Muscle of arm (tissue), 14 donors: ENCODE measurements around the gene RPLP1. TPM values are rescaled to one million over a fixed set of nuclear protein-coding genes. Genes with fewer than 3 reads are reported as not detected.

ENCODE experiments used
- DNase-seq: peaks from one replicate; pipeline ENCODE4 v3.0.0-alpha.2; 2013
- long read RNA-seq, 11 donors: transcript quantifications; one replicate each; lab custom pipeline, GENCODE V29; 2026
- polyA plus RNA-seq, 12 donors: library from polyadenylated mRNA; unstranded; fragments of 120-200 nt; gene quantifications; one replicate each; pipeline ENCODE4 v1.2.1, GENCODE V29; 2013; ENCODE audit not compliant: insufficient read length in 12 of 12

The RPLP1 gene
- polyA plus RNA-seq: 1,000 to 10,000 TPM in 11 of 12 donors, not detected in 1; 2,418 to 4,362 (median 3,034) TPM
- long read RNA-seq, donor 1, transcript RPLP1-201 (4 exons, 1,197 nt): major isoform, 3,312 of 3,728 reads
- long read RNA-seq, donor 1, transcript RPLP1-202 (3 exons, 445 nt): minor isoform, 56 of 3,728 reads
- long read RNA-seq, donor 1, transcript RPLP1-204 (3 exons, 940 nt): minor isoform, 56 of 3,728 reads
- long read RNA-seq, donor 1, partial matches to known transcripts: 122 of 3,728 reads
- long read RNA-seq, donor 1, other reads (novel, unspliced or antisense): 182 of 3,728 reads
- long read RNA-seq, donor 2, transcript RPLP1-204 (3 exons, 940 nt): minor isoform, 71 of 5,174 reads
- long read RNA-seq, donor 2, transcript RPLP1-201 (4 exons, 1,197 nt): major isoform, 4,368 of 5,174 reads
- long read RNA-seq, donor 2, transcript RPLP1-202 (3 exons, 445 nt): minor isoform, 135 of 5,174 reads
- long read RNA-seq, donor 2, partial matches to known transcripts: 319 of 5,174 reads
- long read RNA-seq, donor 2, other reads (novel, unspliced or antisense): 281 of 5,174 reads
- long read RNA-seq, donor 3, transcript RPLP1-202 (3 exons, 445 nt): minor isoform, 57 of 2,658 reads
- long read RNA-seq, donor 3, transcript RPLP1-204 (3 exons, 940 nt): minor isoform, 33 of 2,658 reads
- long read RNA-seq, donor 3, transcript RPLP1-201 (4 exons, 1,197 nt): major isoform, 2,221 of 2,658 reads
- long read RNA-seq, donor 3, partial matches to known transcripts: 214 of 2,658 reads
- long read RNA-seq, donor 3, other reads (novel, unspliced or antisense): 133 of 2,658 reads
- long read RNA-seq, donor 4, transcript RPLP1-204 (3 exons, 940 nt): minor isoform, 33 of 2,323 reads
- long read RNA-seq, donor 4, transcript RPLP1-201 (4 exons, 1,197 nt): major isoform, 1,975 of 2,323 reads
- long read RNA-seq, donor 4, transcript RPLP1-202 (3 exons, 445 nt): minor isoform, 54 of 2,323 reads
- long read RNA-seq, donor 4, partial matches to known transcripts: 120 of 2,323 reads
- long read RNA-seq, donor 4, other reads (novel, unspliced or antisense): 141 of 2,323 reads
- long read RNA-seq, donor 5, transcript RPLP1-204 (3 exons, 940 nt): minor isoform, 74 of 6,508 reads
- long read RNA-seq, donor 5, transcript RPLP1-201 (4 exons, 1,197 nt): major isoform, 5,670 of 6,508 reads
- long read RNA-seq, donor 5, transcript RPLP1-202 (3 exons, 445 nt): minor isoform, 186 of 6,508 reads
- long read RNA-seq, donor 5, partial matches to known transcripts: 247 of 6,508 reads
- long read RNA-seq, donor 5, other reads (novel, unspliced or antisense): 331 of 6,508 reads
- long read RNA-seq, donor 6, transcript RPLP1-201 (4 exons, 1,197 nt): major isoform, 2,484 of 2,875 reads
- long read RNA-seq, donor 6, transcript RPLP1-202 (3 exons, 445 nt): minor isoform, 55 of 2,875 reads
- long read RNA-seq, donor 6, transcript RPLP1-204 (3 exons, 940 nt): minor isoform, 45 of 2,875 reads
- long read RNA-seq, donor 6, partial matches to known transcripts: 147 of 2,875 reads
- long read RNA-seq, donor 6, other reads (novel, unspliced or antisense): 144 of 2,875 reads
- long read RNA-seq, donor 7, transcript RPLP1-201 (4 exons, 1,197 nt): major isoform, 2,257 of 2,568 reads
- long read RNA-seq, donor 7, transcript RPLP1-202 (3 exons, 445 nt): minor isoform, 47 of 2,568 reads
- long read RNA-seq, donor 7, transcript RPLP1-204 (3 exons, 940 nt): minor isoform, 38 of 2,568 reads
- long read RNA-seq, donor 7, partial matches to known transcripts: 94 of 2,568 reads
- long read RNA-seq, donor 7, other reads (novel, unspliced or antisense): 131 of 2,568 reads
- long read RNA-seq, donor 8, transcript RPLP1-202 (3 exons, 445 nt): minor isoform, 112 of 6,339 reads
- long read RNA-seq, donor 8, transcript RPLP1-201 (4 exons, 1,197 nt): major isoform, 5,537 of 6,339 reads
- long read RNA-seq, donor 8, transcript RPLP1-204 (3 exons, 940 nt): minor isoform, 40 of 6,339 reads
- long read RNA-seq, donor 8, partial matches to known transcripts: 264 of 6,339 reads
- long read RNA-seq, donor 8, other reads (novel, unspliced or antisense): 386 of 6,339 reads
- long read RNA-seq, donor 9, transcript RPLP1-202 (3 exons, 445 nt): minor isoform, 83 of 3,570 reads
- long read RNA-seq, donor 9, transcript RPLP1-204 (3 exons, 940 nt): minor isoform, 117 of 3,570 reads
- long read RNA-seq, donor 9, transcript RPLP1-201 (4 exons, 1,197 nt): major isoform, 3,010 of 3,570 reads
- long read RNA-seq, donor 9, partial matches to known transcripts: 198 of 3,570 reads
- long read RNA-seq, donor 9, other reads (novel, unspliced or antisense): 162 of 3,570 reads
- long read RNA-seq, donor 10, transcript RPLP1-202 (3 exons, 445 nt): minor isoform, 90 of 4,877 reads
- long read RNA-seq, donor 10, transcript RPLP1-204 (3 exons, 940 nt): minor isoform, 63 of 4,877 reads
- long read RNA-seq, donor 10, transcript RPLP1-201 (4 exons, 1,197 nt): major isoform, 4,280 of 4,877 reads
- long read RNA-seq, donor 10, partial matches to known transcripts: 198 of 4,877 reads
- long read RNA-seq, donor 10, other reads (novel, unspliced or antisense): 246 of 4,877 reads
- long read RNA-seq, donor 11, transcript RPLP1-201 (4 exons, 1,197 nt): major isoform, 4,756 of 5,470 reads
- long read RNA-seq, donor 11, transcript RPLP1-204 (3 exons, 940 nt): minor isoform, 41 of 5,470 reads
- long read RNA-seq, donor 11, transcript RPLP1-202 (3 exons, 445 nt): minor isoform, 120 of 5,470 reads
- long read RNA-seq, donor 11, partial matches to known transcripts: 237 of 5,470 reads
- long read RNA-seq, donor 11, other reads (novel, unspliced or antisense): 316 of 5,470 reads

DNA sequence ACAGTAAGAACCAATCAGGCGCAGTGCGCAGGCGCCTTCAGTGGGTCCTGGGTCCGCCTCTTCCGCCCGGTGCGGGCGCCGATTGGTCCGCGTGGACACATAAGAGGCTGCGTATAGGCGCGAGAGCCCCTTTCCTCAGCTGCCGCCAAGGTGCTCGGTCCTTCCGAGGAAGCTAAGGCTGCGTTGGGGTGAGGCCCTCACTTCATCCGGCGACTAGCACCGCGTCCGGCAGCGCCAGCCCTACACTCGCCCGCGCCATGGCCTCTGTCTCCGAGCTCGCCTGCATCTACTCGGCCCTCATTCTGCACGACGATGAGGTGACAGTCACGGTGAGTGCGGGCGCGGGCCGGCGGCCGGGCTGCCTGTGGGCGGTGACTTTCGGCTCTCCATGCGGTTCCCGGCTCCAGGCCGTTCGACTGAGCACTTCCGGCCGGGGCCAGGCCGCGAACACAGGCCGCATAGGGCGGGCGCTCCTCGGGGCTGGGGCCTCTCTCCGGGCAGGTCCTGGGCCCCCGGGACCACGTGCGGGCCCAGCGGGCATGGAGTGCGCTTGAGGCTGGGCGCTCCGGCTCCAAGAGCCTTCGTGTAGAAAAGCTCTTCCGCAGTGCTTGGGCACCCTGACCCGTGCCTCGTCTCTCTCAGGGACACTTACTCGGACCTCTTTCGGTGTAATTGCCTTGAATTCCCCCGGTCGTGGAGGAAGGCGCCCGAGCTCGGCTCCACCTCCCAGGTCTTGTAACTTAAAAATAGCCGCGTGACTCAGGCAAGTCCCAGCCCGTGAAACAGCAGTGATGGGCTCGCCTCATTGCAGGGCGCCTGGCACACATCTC, at the start of gene RPLP1:
Gene RPLP1, plus strand, starts transcription at position 127 of the 830 bp plus-strand sequence. Its CDS starts 131 bp downstream, at position 258.
- DNase-seq: peak; percentile 98

DNA sequence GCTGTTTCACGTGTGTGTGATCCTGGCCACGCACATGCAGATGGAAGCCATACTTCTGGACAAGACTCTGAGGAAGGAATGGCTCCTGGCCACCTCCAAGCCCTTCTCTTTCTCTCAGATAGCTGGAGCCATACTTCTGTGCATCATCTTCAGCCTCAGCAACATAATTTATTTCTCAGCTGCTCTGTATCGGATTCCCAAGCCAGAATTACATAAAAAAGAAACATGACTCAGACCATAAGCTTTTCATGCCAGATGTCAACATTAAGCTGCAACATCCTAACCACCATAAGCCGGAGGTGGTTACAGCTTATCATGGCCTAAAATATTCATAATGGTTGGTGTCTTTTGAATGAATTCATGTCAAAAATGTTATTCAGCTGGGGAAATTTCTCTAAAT, 49.0 kb upstream of the RPLP1 start:
- DNase-seq: peak; percentile 45

DNA sequence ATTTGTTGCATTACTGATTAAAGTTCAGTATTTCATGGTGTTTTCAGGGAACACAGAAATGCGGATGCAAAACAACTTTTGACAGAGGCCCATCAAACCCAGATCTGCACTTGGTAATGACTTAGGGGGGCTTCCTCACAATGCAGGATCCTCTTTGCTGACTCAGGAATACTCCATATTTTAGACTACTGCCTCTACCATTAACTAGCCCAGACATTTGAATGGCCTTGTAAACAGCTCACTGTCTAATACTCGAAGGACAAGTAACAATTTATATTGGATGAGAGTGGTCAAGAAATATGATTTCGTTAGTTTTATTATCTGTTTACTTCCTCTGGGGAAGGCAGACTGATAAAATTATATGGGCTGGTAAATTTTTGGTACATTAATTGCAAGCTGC, 47.5 kb upstream of the RPLP1 start:
- DNase-seq: no peak

DNA sequence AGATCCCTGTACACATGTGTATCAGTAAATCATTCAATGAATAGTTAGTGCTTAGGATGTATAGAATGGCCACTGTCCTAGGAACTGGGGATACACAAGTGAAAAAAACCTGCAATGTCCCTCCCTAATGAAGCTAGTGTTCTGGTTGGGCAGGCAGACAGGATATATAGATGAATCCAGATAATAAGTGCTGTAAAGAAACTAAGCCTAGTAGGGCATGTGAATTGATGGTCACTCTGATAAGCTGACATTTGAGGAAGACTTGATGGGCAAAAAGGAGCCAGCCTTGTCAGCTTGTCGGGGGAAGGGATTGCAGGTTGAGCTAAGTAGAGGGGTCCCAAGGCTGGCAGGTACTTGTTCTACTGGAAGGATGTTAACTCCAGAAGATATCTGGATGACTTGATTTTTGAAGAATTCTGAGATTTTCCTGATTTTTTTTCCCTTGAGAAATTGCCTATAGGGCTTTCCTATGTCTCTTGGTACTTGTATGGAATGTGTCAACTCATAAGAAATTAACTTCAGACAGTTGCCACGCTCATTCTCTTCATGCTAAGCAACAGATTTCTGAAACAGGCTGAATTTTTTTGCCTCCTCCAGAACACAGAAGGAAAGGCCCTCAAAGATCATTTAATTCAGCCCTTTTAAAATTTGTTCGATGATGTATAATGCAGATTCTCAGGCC, 44.8 kb upstream of the RPLP1 start:
- no peak for DNase-seq

DNA sequence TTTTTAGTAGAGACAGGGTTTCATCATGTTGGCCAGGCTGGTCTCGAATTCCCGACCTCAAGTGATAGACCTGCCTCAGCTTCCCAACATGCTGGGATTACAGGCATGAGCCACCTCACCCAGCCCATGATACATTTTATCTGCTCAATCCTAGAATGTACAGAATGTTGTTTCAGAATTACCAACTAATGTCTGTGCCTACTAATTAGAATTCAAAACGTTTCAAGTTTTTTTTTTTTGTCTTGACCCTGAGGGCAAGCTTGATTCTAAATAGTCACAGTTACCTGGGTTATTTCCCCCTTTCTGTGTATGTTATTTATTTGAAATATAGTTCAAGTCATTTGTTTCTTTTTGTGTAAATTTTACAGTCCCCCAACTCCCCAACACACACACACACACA, 43.8 kb upstream of the RPLP1 start:
- DNase-seq: no peak

DNA sequence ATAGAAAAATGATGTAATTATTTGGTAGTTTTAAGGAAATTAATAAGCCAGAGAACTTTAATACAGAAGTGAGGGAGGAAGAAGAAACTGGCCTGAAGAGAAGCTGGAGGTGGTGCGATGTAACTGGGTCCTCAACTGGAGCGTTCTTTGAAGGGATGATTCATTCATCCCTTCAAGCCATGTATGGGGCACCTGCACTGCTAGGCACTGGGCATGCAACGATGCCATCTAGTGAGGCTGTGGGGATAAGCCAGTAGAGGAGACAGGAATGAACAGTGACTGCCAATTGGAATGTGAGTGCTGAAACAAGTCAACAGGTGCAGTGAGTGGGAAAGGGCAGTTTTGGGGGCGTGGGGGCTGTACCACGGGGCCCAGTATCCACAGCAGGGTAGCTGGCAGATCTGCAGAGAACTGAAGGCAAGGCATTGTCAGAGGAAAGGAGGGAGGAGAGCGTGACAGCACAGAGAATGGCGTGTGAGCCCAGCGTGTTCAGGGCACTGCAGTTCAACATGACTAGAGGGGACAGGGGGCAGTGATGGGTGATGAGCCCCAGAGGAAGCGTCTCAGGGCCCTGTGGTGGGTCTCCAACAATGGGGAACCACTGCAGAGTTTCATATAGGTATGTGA, 42.3 kb upstream of the RPLP1 start:
- no peak for DNase-seq

DNA sequence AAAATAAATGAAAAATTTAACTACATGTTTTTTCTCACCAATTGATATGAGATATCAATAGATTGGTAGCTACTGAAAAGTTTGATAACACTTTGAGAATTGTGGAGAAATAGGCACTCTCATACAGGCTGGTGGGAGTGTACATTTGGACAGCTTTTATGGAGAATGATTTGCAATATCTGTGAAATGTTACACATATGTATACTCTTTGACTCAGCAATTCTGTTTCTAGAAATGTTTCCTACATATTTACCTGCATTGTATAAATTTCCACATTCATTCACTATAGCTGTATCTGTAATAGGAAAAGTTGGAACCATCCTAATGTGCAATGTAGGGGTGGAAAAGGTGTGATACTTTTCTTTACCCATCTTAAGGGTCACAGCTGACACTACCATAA, 40.3 kb upstream of the RPLP1 start:
- DNase-seq: no peak

DNA sequence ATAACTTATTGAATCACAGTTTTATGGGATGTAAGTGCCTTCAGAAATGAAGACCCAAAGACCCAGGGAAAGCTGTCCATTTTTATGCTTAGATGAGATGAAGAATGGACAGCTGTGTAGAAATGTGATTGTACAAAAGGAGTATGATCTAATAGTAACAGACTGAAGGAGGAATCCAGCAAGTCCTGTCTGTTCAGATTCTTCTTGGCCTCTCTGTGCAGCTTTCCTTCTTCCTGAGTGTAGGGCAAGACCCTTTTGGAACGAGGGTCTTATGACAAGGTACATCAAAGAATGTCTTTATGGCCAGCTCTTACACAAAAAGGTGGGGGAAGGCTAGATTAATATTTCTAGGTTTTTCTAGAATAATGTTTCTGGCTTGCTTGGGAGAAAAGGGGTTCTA, 39.9 kb upstream of the RPLP1 start:
- no peak for DNase-seq

DNA sequence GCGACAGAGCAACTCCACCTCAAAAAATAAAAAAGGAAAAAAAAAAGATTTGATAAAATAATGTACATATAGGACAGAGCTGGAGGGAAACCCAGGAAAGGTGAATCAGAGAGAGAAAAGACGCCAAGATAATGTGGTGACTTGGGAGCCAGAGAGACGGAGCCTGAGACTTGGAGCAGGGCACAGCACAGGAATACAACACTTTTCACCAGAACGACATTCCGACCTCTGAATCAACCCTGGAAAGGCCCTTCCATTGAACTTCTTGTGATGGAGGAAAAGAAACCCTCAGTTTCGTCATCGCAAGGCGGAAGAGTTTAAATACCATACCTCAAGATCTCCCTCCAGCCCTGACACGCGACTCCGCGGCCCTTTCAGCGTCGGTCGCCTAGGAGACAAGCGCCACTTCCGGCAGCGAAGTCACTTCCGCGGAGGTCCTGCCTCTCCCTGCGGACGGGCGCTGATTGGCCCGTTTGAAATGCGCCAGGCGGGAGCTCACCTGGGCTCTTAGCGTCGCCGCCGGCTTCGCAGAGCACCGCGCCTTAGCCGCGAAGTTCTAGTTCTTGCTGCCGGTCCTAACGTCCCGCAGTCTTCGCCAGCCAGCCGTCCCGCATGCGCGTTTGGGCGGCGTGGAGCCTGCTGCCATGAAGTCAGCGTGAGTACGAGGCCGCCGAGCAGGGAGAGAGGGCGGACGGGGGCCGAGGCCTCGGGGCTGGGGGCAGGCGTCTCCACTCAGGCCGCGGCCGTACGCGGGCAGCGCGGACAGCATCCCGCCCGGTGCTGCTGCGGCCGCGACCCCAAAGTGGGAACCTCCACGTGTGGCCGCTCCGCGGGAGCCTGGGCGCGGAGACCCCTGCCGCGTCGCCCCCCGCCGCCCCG, 38.6 kb upstream of the RPLP1 start, which contains the start of gene KIF23:
Gene KIF23, plus strand, starts transcription at position 528 of the 879 bp plus-strand sequence. Its CDS starts 117 bp downstream, at position 645.
- DNase-seq: peak; percentile 95

DNA sequence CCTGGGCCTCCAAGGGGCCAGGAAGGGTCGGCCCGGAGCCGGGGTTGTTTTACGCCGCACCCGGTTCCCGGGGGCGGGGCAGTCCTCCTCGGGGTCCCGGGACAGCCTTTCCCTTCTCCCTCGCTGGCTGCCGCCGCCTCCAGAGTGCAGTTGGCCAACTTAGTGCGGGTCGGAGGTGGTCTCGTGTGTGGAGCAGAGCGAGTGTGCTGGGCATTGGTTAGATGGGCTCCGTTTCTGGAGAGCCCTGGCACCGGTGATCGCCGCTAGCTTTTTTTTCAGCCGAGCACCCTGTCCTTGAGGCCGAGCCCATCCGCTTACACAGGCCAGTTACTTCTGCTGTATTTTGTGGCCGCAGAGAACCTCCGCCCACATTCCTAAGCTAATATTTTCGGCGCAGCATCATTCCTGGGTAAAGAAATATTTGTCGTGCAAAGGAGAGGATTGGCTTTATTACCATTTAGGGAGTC, 37.9 kb upstream of the RPLP1 start:
- DNase-seq: peak; percentile 38

DNA sequence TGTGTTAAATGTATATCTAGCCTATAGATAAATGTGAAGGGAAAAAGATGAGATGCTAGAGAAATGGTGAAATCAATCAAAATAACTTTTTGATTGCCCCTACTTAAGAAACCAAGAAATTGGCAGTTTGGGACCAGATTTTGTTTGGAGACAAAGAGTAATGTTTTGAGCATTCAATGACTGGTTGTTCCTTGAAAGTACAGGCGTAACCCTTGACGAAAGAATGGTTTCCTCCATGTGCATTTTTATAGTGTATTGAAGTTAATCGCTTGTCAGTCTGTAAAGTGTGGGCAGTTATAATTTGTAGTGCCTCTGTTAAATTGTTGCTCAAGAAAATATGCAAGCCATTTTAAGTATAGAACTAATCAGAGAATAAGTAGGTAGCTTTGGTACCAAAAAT, 37.2 kb upstream of the RPLP1 start:
- DNase-seq: no peak

DNA sequence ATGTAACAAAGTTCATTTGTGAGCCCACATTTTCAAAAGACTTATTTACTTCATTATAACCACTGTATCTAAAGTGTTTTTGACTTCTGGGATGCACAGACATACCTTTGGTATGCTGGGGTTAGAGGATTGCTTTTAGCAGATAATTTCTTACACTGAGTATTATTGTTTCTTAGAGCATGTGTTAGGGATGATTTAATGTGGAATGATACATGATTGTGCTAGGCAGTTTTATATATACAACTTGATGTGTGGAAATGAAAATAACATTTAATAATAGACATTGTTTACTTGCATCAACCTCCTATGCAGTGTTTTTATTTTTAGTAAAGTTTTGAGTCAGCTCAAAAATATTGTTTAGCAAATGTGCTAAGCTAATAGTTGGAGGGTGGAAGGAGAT, 35.0 kb upstream of the RPLP1 start:
- no peak for DNase-seq

DNA sequence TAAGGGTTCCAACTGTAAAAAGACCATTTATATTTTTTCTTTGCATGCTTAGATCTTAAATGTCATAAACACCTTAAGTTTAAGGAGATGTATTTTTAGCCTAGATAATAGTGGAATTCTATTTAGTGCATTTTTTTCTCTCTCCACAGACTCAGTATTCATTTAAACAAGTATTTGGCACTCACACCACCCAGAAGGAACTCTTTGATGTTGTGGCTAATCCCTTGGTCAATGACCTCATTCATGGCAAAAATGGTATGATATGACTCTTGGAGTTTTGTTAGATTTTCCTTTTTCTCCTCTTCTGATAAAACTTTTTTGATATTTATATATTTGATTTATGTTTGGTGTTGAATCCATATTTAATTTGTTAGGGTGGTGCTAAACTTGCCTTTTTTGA, 31.1 kb upstream of the RPLP1 start:
- DNase-seq: no peak

DNA sequence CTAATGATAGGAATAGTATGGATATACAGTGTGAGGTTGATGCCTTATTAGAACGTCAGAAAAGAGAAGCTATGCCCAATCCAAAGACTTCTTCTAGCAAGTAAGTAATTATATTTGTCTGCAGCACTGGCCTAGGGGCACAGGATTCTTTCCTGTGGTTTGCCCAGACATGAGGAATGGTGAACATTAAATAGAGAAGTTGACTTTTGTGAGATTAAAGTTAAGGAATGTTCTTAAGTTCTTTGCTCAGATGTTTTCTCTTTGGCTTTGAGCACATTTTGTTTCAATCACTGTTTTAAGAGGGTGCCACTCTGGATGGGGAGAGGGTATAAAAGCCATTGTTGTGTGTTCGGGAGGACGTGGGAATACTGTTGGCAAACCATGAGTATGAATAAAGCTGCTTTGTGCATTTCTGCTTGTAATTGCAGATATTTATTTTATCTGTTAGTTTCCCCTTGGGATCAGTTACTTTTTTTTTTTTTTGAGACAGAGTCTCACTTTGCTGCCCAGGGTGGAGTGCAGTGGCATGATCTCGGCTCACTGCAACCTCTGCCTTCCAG, 30.2 kb upstream of the RPLP1 start:
- no peak for DNase-seq

DNA sequence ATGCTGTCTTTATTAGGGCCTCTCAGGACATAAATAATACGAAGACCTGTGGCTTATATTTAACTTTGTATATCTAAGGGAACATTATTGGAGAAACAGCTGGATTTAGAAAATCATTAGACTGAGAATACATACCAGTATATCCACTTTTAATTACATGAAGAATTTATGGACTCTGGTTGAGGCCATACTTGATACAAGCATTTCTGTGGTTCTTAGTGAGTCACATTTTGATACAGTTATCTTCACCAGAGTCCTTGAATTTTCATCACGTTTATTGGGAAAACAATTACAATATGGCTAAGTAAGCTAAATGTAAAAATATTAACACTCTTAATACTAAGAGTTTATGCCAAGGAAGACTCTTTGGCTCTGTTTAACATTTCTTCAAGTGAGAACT, 28.6 kb upstream of the RPLP1 start:
- DNase-seq: no peak
